Spinal cord (tissue), 10 donors: ENCODE measurements around the gene NIPSNAP2. TPM values are rescaled to one million over a fixed set of nuclear protein-coding genes. Genes with fewer than 3 reads are reported as not detected.

ENCODE experiments used
- DNase-seq, 6 donors: peaks; one replicate each; pipeline versions ENCODE4 v3.0.0 to v3.0.0-alpha.2; 2013 to 2015; ENCODE audit warnings: low spot score in 6 of 6, low read depth in 4 of 6
- H3K27ac ChIP-seq: one replicate; pipeline ENCODE4 v1.5.1; 2013; ENCODE audit warnings: low read depth, low read length, control low read depth
- H3K27me3 ChIP-seq: one replicate; pipeline ENCODE4 v1.6.1; 2013; ENCODE audit warnings: low read length; ENCODE audit not compliant: control insufficient read depth, insufficient read depth
- H3K36me3 ChIP-seq: one replicate; pipeline ENCODE4 v1.6.1; 2013; ENCODE audit warnings: low read length; ENCODE audit not compliant: control insufficient read depth, insufficient read depth
- H3K4me1 ChIP-seq: one replicate; pipeline ENCODE4 v1.6.1; 2013; ENCODE audit warnings: low read length; ENCODE audit not compliant: control insufficient read depth, insufficient read depth
- H3K4me3 ChIP-seq: one replicate; pipeline ENCODE4 v1.5.1; 2013; ENCODE audit warnings: low read depth, low read length, control low read depth
- H3K9me3 ChIP-seq: one replicate; pipeline ENCODE4 v1.6.1; 2013; ENCODE audit warnings: low read length; ENCODE audit not compliant: control insufficient read depth, insufficient read depth
- WGBS: methylation state at CpG from one replicate; pipeline ENCODE4 v1.1.5; 2013; ENCODE audit warnings: missing lambda C conversion rate; ENCODE audit not compliant: insufficient coverage; 5-methylcytosine and 5-hydroxymethylcytosine counted together
- polyA plus RNA-seq, 2 donors: library from polyadenylated mRNA; unstranded; fragments of 120-200 nt; gene quantifications; one replicate each; pipeline ENCODE4 v1.2.1, GENCODE V29; 2013; ENCODE audit not compliant: insufficient read length in 2 of 2
- total RNA-seq, 2 donors: library from RNA; depleted of rRNA in 1 of 2; stranded (reverse); fragments of 120-200 nt in 1 of 2; fragments of >200 nt in 1 of 2; gene quantifications; one replicate each; pipeline versions ENCODE4 v1.2.3 to v1.2.4, GENCODE V29; 2013 to 2014
- donor health status: healthy.

The NIPSNAP2 gene
- total and polyA plus RNA-seq, 4 donors = 70.9 to 95.7 (median 81.5) TPM

DNA sequence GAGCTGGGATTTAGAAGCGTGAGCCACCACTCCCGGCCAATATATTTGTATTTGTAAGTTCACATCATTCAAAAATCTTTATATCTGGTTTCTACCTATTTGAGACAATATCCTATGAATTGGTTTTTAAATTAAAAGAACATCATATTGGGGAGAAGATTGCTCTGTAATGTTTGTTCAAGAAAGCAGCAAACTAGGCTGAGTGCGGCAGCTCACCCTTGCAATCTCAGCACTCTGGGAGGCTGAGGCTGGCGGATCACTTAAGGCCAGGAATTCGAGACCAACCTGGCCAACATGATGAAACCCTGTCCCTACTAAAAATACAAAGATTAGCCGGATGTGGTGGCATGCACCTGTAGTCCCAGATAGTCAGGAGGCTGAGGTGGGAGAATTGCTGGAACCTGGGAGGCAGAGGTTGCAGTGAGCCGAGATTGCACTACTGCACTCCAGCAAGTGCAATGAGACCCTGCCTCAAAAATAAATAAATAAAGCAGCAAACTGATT is 9.4 kb downstream of the NIPSNAP2 start:
- WGBS = 100% methylated on average over 1 of the region's 7 CpGs
- Histone ChIP-seq H3K36me3 (peaks cover 18% of the 10 kb centered on the region), H3K27me3 (no peaks in the 10 kb centered on the region), H3K4me1 (peaks cover 7% of the 10 kb centered on the region), H3K27ac (no peak overlapping the region), H3K9me3 (no peaks in the 10 kb centered on the region), H3K4me3 (no peak overlapping the region)
- no peak for DNase-seq

DNA sequence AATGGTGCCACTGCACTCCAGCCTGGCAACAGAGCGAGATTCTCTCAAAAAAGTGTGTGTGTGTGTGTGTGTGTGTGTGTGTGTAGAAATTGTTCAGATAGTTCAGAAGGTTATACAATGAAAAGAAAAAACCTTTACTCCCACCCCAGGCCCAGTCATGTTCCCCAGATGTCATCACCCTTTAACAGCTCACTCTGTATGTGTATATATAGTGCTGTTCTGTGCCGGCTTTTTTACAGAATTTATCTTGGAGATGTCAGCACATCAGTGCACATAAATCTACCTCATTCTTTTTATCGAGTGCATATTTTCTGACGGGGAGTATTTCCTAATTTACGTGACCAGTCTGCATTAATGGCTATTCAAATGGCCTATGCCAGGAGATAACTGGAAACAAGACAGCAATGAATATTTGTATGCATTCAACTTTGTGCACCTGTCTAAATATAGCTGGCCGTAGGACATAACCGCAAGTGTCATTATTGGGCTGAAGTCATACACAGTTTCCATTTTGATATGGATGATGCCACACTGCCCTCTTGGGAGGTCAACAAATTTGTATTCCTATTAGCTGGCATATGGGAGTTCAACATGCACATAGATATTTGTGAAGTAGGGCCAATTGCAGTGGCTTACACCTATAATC is 11.7 kb downstream of the NIPSNAP2 start:
- peaks cover 18% of the 10 kb centered on the region for H3K36me3 ChIP-seq
- H3K9me3 ChIP-seq = no peaks in the 10 kb centered on the region
- no peak overlapping the region for H3K27ac ChIP-seq
- H3K27me3 ChIP-seq = no peaks in the 10 kb centered on the region
- no peak overlapping the region for H3K4me3 ChIP-seq
- H3K4me1 ChIP-seq = peaks cover under 1% of the 10 kb centered on the region
- 100% methylated on average over 2 of the region's 7 CpGs for WGBS
- no peak for DNase-seq

DNA sequence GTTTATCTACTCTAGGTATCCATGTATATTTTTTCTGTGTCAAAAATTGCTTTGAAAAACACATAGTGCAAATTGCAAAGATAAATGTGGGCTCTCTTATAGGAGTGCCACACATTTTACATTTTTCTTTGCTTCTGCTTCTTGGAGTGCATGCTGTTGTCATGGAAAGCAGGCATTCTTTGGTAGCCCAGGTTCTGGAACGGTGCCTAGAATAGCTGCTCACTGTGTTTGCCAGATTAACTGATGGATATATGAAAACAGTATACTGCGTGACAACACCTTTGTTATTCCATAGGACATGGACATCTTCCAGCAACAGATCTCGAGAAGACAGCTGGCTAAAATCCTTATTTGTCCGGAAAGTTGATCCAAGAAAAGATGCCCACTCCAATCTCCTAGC is 13.4 kb downstream of the NIPSNAP2 start:
- no peak overlapping the region for H3K4me3 ChIP-seq
- DNase-seq = peak in 3 of 6 donors; percentile 13 to 78 (median 62)
- no CpG with 5 or more reads among the region's 4 CpGs for WGBS

DNA sequence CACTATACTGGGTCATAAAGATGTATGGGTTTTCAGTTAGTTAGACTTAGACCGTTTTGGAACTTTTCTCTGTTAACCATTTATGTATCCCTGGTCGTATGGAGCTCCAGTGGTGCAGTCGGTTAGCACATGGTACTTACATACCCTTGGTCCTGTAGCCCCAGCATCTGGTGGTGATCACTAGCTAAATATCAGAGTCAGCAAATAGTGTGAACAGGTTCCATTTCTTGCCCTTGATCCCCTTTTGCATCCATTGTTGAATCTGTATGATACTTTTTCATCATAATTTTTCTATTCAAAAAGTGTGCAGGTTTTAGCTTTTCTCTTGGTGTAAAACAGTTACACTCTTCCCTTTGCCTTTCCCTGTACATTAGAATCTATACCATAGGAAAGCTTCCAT is 15.9 kb downstream of the NIPSNAP2 start:
- Histone ChIP-seq H3K4me3 (no peak overlapping the region), H3K36me3 (peaks cover 43% of the 10 kb centered on the region), H3K27ac (no peak overlapping the region), H3K4me1 (no peaks in the 10 kb centered on the region), H3K9me3 (no peaks in the 10 kb centered on the region), H3K27me3 (no peaks in the 10 kb centered on the region)
- DNase-seq = no peak
- 80% methylated on average over 1 of the region's 3 CpGs for WGBS

More for the DNA sequence above, 13.4 kb downstream of the NIPSNAP2 start:
- Histone ChIP-seq H3K4me1 (no peaks in the 10 kb centered on the region), H3K27ac (no peak overlapping the region), H3K9me3 (no peaks in the 10 kb centered on the region), H3K36me3 (peaks cover 32% of the 10 kb centered on the region), H3K27me3 (no peaks in the 10 kb centered on the region)

DNA sequence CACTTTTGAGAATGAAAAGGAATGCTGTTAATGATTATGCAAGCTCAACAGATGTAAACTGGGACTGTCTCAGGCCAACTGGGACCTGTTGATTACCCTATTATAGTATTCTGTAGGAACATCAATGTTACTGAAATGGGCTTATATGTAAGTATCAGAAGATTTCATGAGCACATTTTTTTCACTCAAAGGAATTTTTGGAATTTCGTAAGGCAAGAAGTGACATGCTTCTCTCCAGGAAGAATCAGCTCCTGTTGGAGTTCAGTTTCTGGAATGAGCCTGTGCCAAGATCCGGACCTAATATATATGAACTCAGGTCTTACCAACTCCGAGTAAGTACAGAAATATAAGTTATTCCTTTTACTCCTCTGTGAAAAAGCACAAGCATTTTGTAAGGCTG is 19.2 kb downstream of the NIPSNAP2 start:
- Histone ChIP-seq H3K27ac (no peak overlapping the region), H3K27me3 (no peaks in the 10 kb centered on the region), H3K4me3 (no peak overlapping the region), H3K9me3 (no peaks in the 10 kb centered on the region), H3K4me1 (no peaks in the 10 kb centered on the region), H3K36me3 (peaks cover 68% of the 10 kb centered on the region)
- WGBS = 100% methylated on average over 1 of the region's 3 CpGs
- no peak for DNase-seq

DNA sequence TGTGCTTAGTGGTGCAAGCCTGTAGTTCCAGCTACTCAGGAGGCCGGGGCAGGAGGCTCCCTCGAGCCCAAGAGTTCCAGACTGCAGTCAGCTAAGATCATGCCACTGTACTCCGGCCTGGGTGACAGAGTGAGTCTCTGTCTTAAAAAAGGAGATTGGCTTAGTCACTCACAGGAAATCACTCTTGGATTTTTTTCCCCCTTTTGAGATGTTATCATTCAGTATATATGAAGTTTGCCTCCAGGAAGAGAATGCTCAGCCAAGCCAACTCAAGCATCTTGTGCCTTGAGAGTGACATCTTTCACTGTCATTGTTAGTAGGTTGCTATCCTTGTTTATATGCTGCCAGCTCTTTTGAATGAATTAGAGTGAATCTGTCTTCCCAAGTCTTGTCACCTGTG is 28.0 kb downstream of the NIPSNAP2 start:
- Histone ChIP-seq H3K4me1 (no peaks in the 10 kb centered on the region), H3K9me3 (no peaks in the 10 kb centered on the region), H3K36me3 (peaks cover 60% of the 10 kb centered on the region), H3K4me3 (no peak overlapping the region), H3K27me3 (no peaks in the 10 kb centered on the region), H3K27ac (no peak overlapping the region)
- no CpG with 5 or more reads among the region's 3 CpGs for WGBS
- no peak for DNase-seq

DNA sequence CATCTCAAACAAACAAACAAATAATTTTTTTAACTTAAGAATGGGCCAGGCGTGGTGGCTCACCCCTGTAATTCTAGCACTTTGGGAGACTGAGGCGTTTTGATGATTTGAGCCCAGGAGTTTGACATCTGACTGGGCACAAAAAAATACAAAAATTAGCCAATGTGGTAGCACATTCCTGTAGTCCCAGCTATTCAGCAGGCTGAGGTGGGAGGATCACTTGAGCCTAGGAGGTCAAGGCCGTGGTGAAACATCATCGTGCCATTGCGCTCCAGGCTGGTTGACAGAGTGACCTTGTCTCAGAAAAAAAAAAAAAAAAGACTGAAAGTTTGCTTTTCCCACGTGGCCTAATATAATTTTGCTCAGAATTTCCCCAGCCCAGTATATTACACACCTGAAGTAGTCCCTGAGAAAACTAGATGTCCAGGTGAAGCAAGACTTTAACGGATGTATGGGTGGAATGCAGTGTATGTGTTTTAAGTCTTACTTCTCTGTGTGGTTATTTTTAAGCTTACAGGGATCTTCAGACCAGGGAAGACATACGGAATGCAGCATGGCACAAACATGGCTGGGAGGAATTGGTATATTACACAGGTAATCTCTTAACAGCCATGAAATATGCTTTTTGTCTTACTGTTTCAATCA is 32.6 kb downstream of the NIPSNAP2 start:
- no peak for DNase-seq
- Histone ChIP-seq H3K4me1 (no peaks in the 10 kb centered on the region), H3K4me3 (no peak overlapping the region), H3K36me3 (peaks cover 55% of the 10 kb centered on the region), H3K27me3 (no peaks in the 10 kb centered on the region), H3K27ac (no peak overlapping the region), H3K9me3 (no peaks in the 10 kb centered on the region)
- 98% methylated on average over 5 of the region's 8 CpGs for WGBS

DNA sequence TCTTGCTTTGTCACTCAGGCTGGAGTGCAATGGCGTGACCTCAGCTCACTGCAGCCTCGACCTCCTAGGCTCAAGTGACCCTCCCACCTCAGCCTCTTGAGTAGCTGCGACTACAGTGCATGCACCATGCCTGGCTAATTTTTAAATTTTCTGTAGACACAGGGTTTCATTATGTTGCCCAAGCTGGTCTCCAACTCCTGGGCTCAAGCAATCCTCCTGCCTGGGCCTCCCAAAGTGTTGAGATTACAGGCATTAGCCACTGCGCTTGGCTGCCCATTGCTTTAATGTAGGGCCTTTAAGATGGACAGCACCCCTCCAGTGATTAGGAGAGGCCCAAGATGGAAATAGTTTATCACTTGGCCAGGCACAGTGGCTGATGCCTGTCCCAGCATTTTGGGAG is 39.4 kb downstream of the NIPSNAP2 start:
- peaks cover 5% of the 10 kb centered on the region for H3K36me3 ChIP-seq
- WGBS = 91% methylated on average over 3 of the region's 4 CpGs
- H3K9me3 ChIP-seq = no peaks in the 10 kb centered on the region
- H3K4me1 ChIP-seq = peaks cover 18% of the 10 kb centered on the region
- DNase-seq = no peak
- H3K27me3 ChIP-seq = no peaks in the 10 kb centered on the region
- H3K4me3 ChIP-seq = no peak overlapping the region
- no peak overlapping the region for H3K27ac ChIP-seq

DNA sequence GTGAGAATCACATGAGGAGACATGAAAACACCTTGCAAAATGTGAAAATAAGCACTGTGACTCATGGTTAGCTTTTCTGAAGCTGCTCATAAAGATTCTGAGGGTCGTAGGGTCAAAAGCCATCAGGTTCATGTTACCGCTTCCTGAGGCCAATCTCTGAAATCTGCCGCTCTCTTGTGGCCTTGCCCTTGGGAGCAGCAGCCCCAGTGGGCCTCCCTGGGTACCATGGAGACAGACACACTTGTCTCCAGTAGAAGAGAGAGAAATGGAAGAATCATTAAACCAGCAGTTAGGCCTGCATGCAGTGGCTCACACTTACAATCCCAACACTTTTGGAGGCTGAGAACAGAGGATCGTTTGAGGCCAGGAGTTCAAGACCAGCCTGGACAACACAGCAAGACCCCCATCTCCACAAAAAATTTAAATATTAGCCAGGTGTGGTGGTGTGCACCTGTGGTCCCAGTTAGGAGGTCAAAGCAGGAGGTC is 42.8 kb downstream of the NIPSNAP2 start:
- Histone ChIP-seq H3K4me3 (no peak overlapping the region), H3K9me3 (no peaks in the 10 kb centered on the region), H3K4me1 (peaks cover 29% of the 10 kb centered on the region), H3K27me3 (no peaks in the 10 kb centered on the region), H3K27ac (peak overlapping the region; percentile 71), H3K36me3 (peaks cover 2% of the 10 kb centered on the region)
- no peak for DNase-seq
- 76% methylated on average over 3 of the region's 4 CpGs for WGBS

DNA sequence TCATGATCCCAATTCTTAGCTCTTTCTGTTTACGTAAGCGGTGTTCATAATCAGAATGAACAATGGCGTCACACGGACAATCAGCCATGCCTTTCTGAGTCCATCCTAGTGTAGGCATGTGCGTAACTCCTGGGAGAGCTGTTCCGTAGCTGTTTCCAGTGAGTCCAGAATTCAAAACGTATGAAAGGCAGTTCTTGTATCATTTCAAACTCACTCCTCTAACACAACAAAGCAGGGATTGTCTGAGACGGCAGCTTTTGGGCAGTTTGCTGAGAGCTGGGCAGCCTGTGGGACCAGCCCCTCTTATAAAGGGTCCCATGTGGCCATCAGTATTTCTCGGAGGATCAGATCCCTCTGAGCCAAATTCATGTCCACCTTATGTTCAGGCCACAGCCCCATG is 43.5 kb downstream of the NIPSNAP2 start:
- WGBS = 37% methylated on average over 9 of the region's 9 CpGs
- Histone ChIP-seq H3K27me3 (no peaks in the 10 kb centered on the region), H3K36me3 (peaks cover 6% of the 10 kb centered on the region), H3K27ac (peak overlapping the region; percentile 71), H3K4me1 (peaks cover 29% of the 10 kb centered on the region), H3K9me3 (no peaks in the 10 kb centered on the region), H3K4me3 (no peak overlapping the region)
- peak in 5 of 6 donors; percentile 4 to 56 (median 20) for DNase-seq
